Natural killer cell (primary cell): Measurements from ENCODE around the gene KDM4C. TPM values are rescaled to one million over a fixed set of nuclear protein-coding genes. Genes with fewer than 3 reads are reported as not detected.

Source experiments
- ATAC-seq, 3 donors: fragments of 150-1000 bp in 2 of 3; fragments of 200-7000 bp in 1 of 3; cut with Tn5 transposase; 1 replicate in 1 of 3; 2 replicates in 2 of 3; pipeline ENCODE4 v1.10.0; 2021; ENCODE audit warnings: mild to moderate bottlenecking in 2 of 3, moderate library complexity in 2 of 3
- DNase-seq, 2 donors: peaks; one replicate each; pipeline versions ENCODE4 v3.0.0 to v3.0.0-alpha.2; 2013 to 2021; ENCODE audit warnings: mixed read lengths in 1 of 2
- H3K27ac ChIP-seq: one replicate; pipeline ENCODE4 v1.5.1; 2013; ENCODE audit warnings: mild to moderate bottlenecking, low read length
- H3K27me3 ChIP-seq: one replicate; pipeline ENCODE4 v1.6.1; 2013; ENCODE audit warnings: low read length; ENCODE audit not compliant: control insufficient read depth, insufficient read depth
- H3K36me3 ChIP-seq: one replicate; pipeline ENCODE4 v1.6.1; 2013; ENCODE audit warnings: low read length; ENCODE audit not compliant: control insufficient read depth, insufficient read depth
- H3K4me1 ChIP-seq: one replicate; pipeline ENCODE4 v1.6.1; 2013; ENCODE audit warnings: low read length; ENCODE audit not compliant: control insufficient read depth, insufficient read depth
- H3K4me3 ChIP-seq: one replicate; pipeline ENCODE4 v1.5.1; 2013; ENCODE audit warnings: low read length
- H3K9me3 ChIP-seq: one replicate; pipeline ENCODE4 v1.6.1; 2013; ENCODE audit warnings: low read length; ENCODE audit not compliant: control insufficient read depth, insufficient read depth
- H3K27ac Mint-ChIP-seq, 2 donors: one replicate each; pipeline ENCODE4 v1.8.0; 2022; ENCODE audit warnings: mild to moderate bottlenecking in 2 of 2, mixed read lengths in 2 of 2, moderate library complexity in 1 of 2
- H3K27me3 Mint-ChIP-seq, 2 donors: one replicate each; pipeline ENCODE4 v1.8.0; 2022; ENCODE audit warnings: low read depth in 2 of 2, mixed read lengths in 2 of 2
- H3K36me3 Mint-ChIP-seq: one replicate; pipeline ENCODE4 v1.8.0; 2022; ENCODE audit warnings: mixed read lengths
- H3K4me1 Mint-ChIP-seq, 2 donors: one replicate each; pipeline ENCODE4 v1.8.0; 2022; ENCODE audit warnings: mixed read lengths in 2 of 2
- H3K4me3 Mint-ChIP-seq: one replicate; pipeline ENCODE4 v1.8.0; 2022; ENCODE audit warnings: mild to moderate bottlenecking, moderate library complexity, mixed read lengths
- H3K9me3 Mint-ChIP-seq, 2 donors: one replicate each; pipeline ENCODE4 v1.8.0; 2022; ENCODE audit warnings: mixed read lengths in 2 of 2
- WGBS: methylation state at CpG from one replicate; pipeline ENCODE4 v1.1.7; 2013; ENCODE audit warnings: missing lambda C conversion rate; ENCODE audit not compliant: insufficient coverage; 5-methylcytosine and 5-hydroxymethylcytosine counted together
- intact Hi-C: fragments of 100-400 bp; cut with micrococcal nuclease; formaldehyde crosslinking; loops from one replicate; pipeline ENCODE4 v1.14.2; 2022
- total RNA-seq, 4 donors: library from RNA; stranded (reverse); fragments of 120-200 nt in 1 of 4; gene quantifications; one replicate each; pipeline versions ENCODE4 v1.2.3 to v1.2.4, GENCODE V29; 2013 to 2022
- TF ChIP-seq, protein P1 (sequence below): fragments of 200-600 bp; IDR thresholded peaks from one replicate; pipeline ENCODE4 v1.8.0; 2022; ENCODE audit warnings: antibody characterized with exemption

Gene KDM4C
- total RNA-seq, 3 donors from 2014 or later (not counting 1 experiment from before 2014, with no cell fraction given): 115 to 137 (median 116) TPM

DNA sequence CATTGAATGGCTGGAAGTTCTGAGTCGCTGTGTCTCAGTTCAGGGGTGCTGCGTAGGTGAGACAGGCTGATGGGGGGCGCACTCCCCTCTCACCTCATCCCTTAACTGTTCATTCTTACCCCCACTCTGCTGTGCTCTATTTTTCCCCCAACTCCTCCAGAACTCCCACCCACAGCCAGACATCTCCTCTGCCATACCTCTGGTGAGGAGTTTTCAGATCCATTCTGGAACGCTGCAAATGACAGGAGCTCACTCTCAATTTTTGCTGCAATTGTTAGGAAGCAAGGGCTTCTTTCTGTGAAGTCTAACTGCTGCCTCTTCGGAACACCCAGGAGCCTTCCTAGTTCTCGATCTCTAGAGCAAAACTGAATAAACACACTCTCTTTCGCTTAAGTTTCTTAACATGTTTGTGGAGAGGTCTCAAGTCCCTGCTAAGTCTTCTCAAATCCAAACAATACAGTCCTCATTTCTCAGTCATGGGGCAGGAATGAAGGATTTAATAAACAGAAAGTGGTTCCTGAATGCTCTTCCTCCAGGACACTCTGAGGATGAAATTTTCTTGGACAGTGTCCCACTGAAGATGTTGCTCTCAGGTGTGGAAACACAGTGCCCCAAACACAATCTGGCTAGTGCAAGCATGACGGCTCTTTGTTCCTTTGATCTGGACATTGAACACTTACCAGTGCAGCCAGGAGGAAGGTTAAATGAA is 387.7 kb downstream of the KDM4C start:
- no peak overlapping the region for H3K4me3 Mint-ChIP-seq
- H3K27ac ChIP-seq: no peak overlapping the region
- peaks cover 21 to 28% of the 10 kb centered on the region in 2 donors for H3K4me1 Mint-ChIP-seq
- DNase-seq: no peak
- H3K4me1 ChIP-seq: peaks cover 18% of the 10 kb centered on the region
- no peaks in the 10 kb centered on the region for H3K36me3 Mint-ChIP-seq
- no peaks in the 10 kb centered on the region for H3K27me3 ChIP-seq
- intact Hi-C loops: no loop called here
- H3K27ac Mint-ChIP-seq: no peak overlapping the region
- no peak overlapping the region for H3K4me3 ChIP-seq
- no peak for ATAC-seq
- 87% methylated on average over 8 of the region's 8 CpGs for WGBS
- no peaks in the 10 kb centered on the region for H3K9me3 ChIP-seq
- H3K27me3 Mint-ChIP-seq: no peaks in the 10 kb centered on the region
- H3K9me3 Mint-ChIP-seq: no peaks in the 10 kb centered on the region
- H3K36me3 ChIP-seq: peaks cover 6% of the 10 kb centered on the region
- TF ChIP-seq, protein P1, sequence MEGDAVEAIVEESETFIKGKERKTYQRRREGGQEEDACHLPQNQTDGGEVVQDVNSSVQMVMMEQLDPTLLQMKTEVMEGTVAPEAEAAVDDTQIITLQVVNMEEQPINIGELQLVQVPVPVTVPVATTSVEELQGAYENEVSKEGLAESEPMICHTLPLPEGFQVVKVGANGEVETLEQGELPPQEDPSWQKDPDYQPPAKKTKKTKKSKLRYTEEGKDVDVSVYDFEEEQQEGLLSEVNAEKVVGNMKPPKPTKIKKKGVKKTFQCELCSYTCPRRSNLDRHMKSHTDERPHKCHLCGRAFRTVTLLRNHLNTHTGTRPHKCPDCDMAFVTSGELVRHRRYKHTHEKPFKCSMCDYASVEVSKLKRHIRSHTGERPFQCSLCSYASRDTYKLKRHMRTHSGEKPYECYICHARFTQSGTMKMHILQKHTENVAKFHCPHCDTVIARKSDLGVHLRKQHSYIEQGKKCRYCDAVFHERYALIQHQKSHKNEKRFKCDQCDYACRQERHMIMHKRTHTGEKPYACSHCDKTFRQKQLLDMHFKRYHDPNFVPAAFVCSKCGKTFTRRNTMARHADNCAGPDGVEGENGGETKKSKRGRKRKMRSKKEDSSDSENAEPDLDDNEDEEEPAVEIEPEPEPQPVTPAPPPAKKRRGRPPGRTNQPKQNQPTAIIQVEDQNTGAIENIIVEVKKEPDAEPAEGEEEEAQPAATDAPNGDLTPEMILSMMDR: no peak

DNA sequence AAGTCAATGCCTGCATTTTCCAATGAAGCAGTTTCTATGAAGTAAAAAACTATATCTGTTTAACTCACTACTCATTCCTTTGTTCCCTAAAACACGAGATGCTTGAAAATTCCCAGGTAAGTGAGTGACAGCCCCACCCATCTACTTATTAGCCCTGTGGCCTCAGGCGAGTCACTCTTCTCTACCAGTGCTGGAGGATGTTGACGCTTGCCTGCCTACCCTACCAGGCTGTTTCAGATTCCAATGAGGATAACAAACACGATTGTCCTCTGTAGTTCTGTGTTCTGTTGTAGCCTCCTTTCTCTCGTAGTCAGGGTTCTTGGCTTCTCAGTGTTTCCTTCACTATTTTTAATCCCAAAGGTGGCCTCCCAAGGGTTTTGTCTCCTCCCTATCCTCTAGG is 388.8 kb downstream of the KDM4C start:
- Histone ChIP-seq H3K27ac (no peak overlapping the region), H3K4me1 (peaks cover 23% of the 10 kb centered on the region), H3K4me3 (no peak overlapping the region), H3K36me3 (peaks cover 4% of the 10 kb centered on the region), H3K27me3 (no peaks in the 10 kb centered on the region), H3K9me3 (no peaks in the 10 kb centered on the region)
- Mint-ChIP-seq H3K4me3 (no peak overlapping the region), H3K36me3 (no peaks in the 10 kb centered on the region), H3K27me3 (no peaks in the 10 kb centered on the region), H3K27ac (no peak overlapping the region), H3K9me3 (no peaks in the 10 kb centered on the region), H3K4me1 (peaks cover 26 to 29% of the 10 kb centered on the region in 2 donors)
- TF ChIP-seq, protein P1: no peak
- DNase-seq: no peak
- no peak for ATAC-seq
- WGBS: 93% methylated on average over 5 of the region's 5 CpGs
- intact Hi-C loops: no loop called here

DNA sequence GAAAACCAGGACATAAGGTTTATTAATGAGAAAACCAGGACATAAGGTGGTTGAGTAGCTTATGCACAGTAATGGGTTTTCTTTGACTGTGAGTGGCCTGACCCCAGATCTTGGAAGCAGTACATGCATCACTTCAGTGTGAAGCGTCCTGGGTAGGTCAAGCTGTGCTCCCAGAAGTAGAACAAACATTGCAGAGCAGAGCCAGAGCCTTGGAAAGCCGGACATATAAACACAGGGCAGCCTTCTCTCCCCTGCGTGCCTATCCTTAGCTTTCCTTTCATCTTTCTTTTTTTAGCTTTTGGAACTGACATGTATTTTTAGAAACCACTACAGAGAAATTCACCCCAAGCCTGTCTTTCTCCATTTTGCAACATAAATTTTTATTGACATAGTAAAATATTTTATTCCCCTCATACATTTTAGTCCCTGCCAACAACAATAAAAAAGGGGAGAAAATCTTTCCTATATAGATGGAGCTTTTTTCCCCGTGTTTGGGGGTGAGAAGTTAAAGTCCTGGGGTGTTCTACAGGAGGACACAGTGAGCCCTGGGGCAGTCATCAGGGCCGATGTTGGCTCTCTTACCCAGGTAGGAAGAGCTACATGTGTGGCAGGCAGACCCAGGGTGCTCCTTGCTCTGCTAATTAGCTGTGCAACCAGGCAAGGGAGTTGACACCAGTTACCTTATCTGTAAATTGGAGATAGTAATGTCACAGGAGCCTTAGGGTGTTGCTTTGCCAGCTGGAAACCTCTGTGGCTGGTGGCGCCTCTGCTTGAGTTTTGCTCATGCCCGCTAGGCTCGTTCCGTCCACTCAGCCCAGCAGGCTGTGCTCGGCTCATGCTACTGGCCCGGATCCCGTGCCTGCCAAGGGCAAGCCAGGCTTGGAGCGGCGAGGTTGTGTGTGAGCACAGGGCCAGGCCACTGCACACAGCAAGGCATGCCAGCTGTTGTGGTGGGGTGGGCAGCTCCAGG is 389.6 kb downstream of the KDM4C start:
- TF ChIP-seq, protein P1: no peak
- Mint-ChIP-seq H3K27ac (no peak overlapping the region), H3K9me3 (no peaks in the 10 kb centered on the region), H3K4me1 (peaks cover 25 to 30% of the 10 kb centered on the region in 2 donors), H3K36me3 (no peaks in the 10 kb centered on the region), H3K4me3 (no peak overlapping the region), H3K27me3 (no peaks in the 10 kb centered on the region)
- peaks cover 23% of the 10 kb centered on the region for H3K4me1 ChIP-seq
- H3K27ac ChIP-seq: no peak overlapping the region
- H3K9me3 ChIP-seq: no peaks in the 10 kb centered on the region
- H3K36me3 ChIP-seq: peaks cover 6% of the 10 kb centered on the region
- DNase-seq (no peak), ATAC-seq (no peak)
- WGBS: 90% methylated on average over 14 of the region's 14 CpGs
- intact Hi-C loops: no loop called here
- H3K4me3 ChIP-seq: no peak overlapping the region
- no peaks in the 10 kb centered on the region for H3K27me3 ChIP-seq
